ENCODE results near the gene BCAP29. TPM values are rescaled to one million over a fixed set of nuclear protein-coding genes. Genes with fewer than 3 reads are reported as not detected.

Gene BCAP29
- total and polyA plus RNA-seq, 9 of the 15 experiments (the other 6 are each of a cell fraction or from before 2014, with no cell fraction given): 63.4 to 137 (median 79.7) TPM

- TF ChIP-seq AFF4 (CRISPR knock-in tag; IDR thresholded peaks at IDR 0.05) (no peak), TRIM28 (IDR thresholded peaks at IDR 0.05) (no peak), JUND (IDR thresholded peaks at IDR 0.05; ENCODE audit: borderline replicate concordance, low read depth, low read length) (no peak), JUND (tag; IDR thresholded peaks at IDR 0.05; ENCODE audit: borderline replicate concordance, low read depth, low read length) (no peak), GTF2F1 (IDR thresholded peaks at IDR 0.05; ENCODE audit: low read depth, low read length) (no peak), STAT5B (CRISPR knock-in tag; IDR thresholded peaks at IDR 0.05) (no peak), GABPB1 (CRISPR knock-in tag; IDR thresholded peaks at IDR 0.05) (no peak), NFXL1 (CRISPR knock-in tag; IDR thresholded peaks at IDR 0.05) (no peak)
- TF ChIP-seq, protein P1, sequence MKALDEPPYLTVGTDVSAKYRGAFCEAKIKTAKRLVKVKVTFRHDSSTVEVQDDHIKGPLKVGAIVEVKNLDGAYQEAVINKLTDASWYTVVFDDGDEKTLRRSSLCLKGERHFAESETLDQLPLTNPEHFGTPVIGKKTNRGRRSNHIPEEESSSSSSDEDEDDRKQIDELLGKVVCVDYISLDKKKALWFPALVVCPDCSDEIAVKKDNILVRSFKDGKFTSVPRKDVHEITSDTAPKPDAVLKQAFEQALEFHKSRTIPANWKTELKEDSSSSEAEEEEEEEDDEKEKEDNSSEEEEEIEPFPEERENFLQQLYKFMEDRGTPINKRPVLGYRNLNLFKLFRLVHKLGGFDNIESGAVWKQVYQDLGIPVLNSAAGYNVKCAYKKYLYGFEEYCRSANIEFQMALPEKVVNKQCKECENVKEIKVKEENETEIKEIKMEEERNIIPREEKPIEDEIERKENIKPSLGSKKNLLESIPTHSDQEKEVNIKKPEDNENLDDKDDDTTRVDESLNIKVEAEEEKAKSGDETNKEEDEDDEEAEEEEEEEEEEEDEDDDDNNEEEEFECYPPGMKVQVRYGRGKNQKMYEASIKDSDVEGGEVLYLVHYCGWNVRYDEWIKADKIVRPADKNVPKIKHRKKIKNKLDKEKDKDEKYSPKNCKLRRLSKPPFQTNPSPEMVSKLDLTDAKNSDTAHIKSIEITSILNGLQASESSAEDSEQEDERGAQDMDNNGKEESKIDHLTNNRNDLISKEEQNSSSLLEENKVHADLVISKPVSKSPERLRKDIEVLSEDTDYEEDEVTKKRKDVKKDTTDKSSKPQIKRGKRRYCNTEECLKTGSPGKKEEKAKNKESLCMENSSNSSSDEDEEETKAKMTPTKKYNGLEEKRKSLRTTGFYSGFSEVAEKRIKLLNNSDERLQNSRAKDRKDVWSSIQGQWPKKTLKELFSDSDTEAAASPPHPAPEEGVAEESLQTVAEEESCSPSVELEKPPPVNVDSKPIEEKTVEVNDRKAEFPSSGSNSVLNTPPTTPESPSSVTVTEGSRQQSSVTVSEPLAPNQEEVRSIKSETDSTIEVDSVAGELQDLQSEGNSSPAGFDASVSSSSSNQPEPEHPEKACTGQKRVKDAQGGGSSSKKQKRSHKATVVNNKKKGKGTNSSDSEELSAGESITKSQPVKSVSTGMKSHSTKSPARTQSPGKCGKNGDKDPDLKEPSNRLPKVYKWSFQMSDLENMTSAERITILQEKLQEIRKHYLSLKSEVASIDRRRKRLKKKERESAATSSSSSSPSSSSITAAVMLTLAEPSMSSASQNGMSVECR (CRISPR knock-in tag; IDR thresholded peaks at IDR 0.05): no peak
- TF ChIP-seq, protein P2, sequence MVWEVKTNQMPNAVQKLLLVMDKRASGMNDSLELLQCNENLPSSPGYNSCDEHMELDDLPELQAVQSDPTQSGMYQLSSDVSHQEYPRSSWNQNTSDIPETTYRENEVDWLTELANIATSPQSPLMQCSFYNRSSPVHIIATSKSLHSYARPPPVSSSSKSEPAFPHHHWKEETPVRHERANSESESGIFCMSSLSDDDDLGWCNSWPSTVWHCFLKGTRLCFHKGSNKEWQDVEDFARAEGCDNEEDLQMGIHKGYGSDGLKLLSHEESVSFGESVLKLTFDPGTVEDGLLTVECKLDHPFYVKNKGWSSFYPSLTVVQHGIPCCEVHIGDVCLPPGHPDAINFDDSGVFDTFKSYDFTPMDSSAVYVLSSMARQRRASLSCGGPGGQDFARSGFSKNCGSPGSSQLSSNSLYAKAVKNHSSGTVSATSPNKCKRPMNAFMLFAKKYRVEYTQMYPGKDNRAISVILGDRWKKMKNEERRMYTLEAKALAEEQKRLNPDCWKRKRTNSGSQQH (CRISPR knock-in tag; IDR thresholded peaks at IDR 0.05): no peak
These were observed 49.3 kb upstream of the BCAP29 start (continued) for GRCh38 chr7:107530751-107531150.
